HG03439 (cell line): ENCODE data around the gene CD1D.
"Not testable (repeated sequence)": the region's sequence is repeated elsewhere in the genome, so short reads cannot be mapped to it uniquely, and the experiment has no call there.

Source experiments
- ATAC-seq: cut with Tn5 transposase; IDR thresholded peaks from one replicate; pipeline ENCODE4 v1.9.1; 2021; ENCODE audit warnings: mild to moderate bottlenecking, moderate library complexity; ENCODE audit not compliant: unreplicated experiment

Gene CD1D

DNA sequence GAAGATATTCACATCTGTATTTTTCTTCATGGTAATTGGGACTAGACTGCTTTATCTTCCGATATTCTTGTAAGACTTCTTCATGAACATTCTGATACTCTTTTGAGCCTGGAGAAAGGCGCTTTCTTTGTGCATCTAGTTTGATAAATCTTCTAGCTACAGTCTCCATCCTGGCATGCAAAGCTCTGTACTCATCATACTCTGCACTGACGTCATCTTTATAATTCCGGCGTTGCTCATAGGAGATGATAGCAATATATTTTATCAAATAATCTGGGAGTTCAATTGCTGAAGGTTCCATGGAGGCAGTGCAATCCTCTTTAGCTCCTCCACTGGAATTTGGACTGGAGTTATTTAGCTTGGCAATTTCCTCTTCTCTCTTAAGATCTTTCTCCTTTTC, 4.8 kb upstream of the CD1D start:
- ATAC-seq, result not testable (repeated sequence)

DNA sequence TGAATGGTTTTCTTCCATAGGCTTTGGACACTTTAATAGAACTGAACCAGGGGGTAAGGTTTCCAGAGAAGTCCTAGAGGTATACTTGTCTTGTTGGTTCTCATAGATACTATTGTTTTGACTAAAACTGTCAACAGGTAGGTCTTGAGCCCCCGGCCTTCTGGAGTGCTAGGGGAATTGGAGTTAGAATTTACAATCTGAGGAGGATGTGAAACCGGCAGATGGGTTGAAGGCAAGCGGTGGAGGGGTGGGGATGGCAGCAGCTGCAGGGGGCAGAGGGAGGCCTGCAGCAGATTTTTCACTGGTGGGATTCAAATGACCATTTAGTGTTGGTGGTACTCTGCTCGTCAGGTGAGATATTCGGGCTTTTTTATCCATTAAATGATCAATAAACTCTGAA, 4.3 kb upstream of the CD1D start:
- ATAC-seq, result no peak

DNA sequence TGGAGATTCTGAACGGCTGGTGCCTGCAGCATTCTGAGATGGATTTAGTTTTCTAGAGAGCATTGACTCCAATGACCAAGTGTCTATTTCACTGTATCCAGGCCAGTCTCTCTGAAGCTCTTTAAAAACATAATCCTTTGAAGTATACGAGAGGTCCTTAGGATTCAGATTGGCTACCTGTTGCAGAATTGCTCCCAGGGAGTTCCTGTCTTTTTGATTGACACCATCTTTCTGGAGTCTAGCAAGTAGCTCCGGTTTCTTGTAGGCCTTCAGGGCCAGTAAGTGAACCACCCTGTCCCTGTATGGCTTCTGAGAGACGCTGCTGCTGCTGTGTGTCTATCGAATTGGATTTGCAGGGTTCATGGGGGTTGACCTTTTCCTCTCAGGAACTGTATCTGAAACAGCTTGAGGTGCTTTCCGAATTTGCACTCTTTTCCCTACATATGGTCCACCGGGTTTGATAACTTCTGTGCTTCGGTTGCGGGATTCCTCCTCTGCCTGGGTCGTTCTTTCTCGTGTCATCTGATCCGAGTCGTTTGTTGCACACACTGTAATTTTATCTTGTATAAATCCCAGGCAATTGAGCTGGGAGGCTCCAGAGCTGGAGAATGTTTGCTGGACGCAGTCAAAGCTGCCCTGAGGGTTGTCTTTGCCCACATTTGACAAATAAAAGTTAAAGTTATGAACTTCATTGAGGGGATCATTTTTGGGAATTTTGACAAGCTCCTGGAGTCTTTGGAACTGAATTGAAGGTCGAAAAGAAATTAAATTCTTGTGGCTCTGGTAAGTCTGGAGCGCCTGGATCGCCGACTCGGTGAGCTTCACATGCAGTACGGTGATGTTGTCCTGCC, 3.6 kb upstream of the CD1D start:
- ATAC-seq, result not testable (repeated sequence)

- ATAC-seq, result no peak
Measured at GRCh38 chr1:158177700-158178450, 2.8 kb upstream of the CD1D start.

DNA sequence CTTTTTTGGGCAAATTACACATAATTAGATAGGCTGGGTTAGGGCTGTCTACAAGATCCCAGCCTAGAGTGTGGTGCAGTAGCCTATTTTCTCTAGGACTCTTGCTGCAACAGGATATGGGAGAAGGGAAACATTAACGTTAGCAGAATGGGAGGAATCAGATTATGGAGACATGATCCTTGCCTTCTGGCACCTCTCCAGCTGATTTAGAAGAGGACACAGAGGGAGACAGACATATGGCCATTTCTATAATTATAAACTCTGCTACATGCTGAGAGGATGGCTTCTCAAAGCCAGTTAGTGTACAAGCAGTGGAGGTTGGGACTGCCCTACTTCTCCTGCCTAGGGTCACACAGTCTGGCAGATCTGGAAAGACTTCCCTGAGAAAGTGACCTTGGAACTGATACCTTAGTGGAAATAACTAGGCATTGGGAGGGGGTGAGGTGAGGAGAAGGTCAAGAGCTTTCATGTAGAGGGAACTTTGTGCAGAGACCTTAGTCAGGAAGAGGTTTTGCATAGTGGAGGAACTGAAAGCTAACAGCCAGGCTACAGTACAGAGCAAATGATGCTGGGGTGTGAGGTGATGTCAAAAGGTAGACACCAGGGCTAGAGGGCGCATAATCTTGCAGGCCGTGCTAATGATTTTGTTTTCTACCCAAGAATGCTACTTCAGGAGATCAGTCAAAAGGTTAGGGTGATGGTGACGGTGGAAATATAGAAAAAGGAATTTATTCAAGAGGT, 1.2 kb upstream of the CD1D start:
- peak; percentile 74 for ATAC-seq

DNA sequence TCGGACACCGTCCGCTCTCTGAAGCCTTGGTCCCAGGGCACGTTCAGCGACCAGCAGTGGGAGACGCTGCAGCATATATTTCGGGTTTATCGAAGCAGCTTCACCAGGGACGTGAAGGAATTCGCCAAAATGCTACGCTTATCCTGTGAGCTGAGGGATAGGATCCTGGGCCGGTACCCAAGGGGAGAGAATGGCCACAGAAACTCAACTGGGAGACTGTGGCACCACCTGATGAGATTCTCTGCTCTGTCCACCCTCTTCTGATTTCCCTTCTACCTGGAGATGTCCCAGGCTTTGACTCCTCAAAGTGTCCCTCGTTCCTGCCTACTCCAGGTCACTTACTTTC, 855 bp downstream of the CD1D start:
- ATAC-seq, result no peak

- ATAC-seq, result no peak
Measured at GRCh38 chr1:158185770-158186169, 5.1 kb downstream of the CD1D start.

- ATAC-seq, result no peak
Measured at GRCh38 chr1:158186180-158186579, 5.5 kb downstream of the CD1D start.

DNA sequence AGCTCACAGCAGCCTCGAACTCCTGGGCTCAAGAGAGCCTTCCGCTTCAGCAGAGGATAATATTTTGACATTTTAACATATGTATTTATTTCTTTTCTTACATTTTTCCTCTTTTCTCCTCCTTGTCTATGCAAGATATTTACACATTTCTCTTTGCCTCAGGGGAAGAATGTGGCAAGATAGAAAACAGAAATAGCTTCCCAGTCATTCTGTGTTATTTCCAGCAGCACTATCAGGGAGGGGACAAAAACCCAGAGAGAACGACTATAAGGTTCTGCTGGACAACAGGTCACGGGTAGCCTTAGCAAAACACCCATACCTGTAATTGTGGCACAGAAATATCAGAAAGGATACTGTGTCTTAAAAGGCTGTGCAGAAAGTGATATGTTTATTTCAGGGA, 7.9 kb downstream of the CD1D start:
- ATAC-seq, result no peak

DNA sequence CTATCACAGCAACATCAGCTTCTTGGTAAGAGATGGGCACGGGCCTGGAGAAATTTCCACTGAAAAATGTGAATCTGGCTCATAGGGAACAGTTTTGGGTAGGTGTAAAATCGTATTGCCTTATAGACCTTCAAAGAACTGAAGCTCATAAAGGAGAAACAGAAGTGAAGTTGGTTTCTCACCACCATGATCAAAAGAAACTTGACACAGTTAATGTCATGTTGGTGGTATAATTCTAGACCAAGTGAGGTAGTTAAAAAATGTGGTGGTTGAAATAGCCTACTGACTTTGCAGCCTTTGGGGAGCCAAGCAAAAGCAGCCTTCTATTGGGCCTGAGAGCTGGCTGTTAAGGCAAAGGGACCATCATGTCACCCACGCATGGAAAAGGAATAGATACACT, 8.9 kb downstream of the CD1D start:
- no peak for ATAC-seq

DNA sequence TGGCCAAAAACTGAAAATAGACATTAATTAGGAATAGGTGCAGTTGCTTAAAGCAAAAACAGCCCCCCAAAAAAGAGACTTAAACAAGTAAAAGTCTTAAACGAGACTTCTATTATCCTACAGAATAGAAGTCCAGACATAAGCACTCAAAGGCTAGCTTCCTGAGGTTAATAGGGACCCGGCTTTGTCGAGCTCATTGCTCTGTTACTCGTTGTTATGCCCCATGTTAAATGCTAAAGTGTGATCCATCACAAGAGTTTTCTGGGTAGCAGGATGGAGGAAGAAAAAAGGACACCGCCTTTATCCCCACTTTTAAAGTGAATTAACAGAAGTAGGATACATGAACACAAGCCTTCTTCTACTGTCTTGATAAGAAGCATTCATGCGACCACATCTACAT, 10.6 kb downstream of the CD1D start:
- ATAC-seq, result no peak

DNA sequence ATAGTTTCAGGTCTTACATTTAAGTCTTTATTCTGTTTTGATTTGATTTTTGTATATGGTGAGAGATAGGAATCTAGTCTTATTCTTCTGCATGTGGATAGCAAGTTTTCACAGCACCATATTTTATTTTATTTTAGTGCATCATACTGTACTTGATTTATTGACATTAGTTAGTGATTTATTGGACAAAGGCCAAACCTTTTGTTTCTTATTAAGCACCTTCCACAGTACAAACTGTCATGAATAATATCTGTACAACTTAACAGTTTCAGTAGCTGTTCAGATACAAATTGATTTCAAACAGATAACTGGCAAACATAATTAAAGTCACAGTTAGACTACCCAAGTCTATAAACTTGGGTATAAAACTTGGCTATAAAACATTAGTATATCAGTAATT, 15.8 kb downstream of the CD1D start:
- ATAC-seq, result no peak

- ATAC-seq, result no peak
Measured at GRCh38 chr1:158199849-158200248, 19.2 kb downstream of the CD1D start.

DNA sequence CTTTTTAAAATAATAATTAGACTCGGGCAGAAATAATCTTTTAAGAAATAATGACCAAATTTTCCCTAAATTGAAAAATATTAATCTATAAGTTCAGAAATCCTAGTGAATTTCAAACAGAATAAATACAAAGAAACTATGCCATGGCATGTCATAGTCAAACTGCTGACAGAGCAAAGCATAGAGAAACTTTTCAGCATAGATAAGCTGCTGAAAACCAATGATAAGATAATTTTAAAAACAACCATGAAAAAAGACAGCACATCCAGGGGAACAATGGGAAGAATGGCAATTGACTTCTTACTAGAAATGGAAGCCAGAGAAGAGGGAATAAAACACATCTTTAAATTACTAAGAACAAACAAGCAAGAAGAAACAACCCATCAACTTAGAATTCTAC, 19.8 kb downstream of the CD1D start:
- ATAC-seq, result no peak

GRCh38 chr1:158203693-158204457, 23.2 kb downstream of the CD1D start:
- ATAC-seq, result no peak

- no peak for ATAC-seq
Measured at GRCh38 chr1:158204458-158204827, 23.7 kb downstream of the CD1D start.

DNA sequence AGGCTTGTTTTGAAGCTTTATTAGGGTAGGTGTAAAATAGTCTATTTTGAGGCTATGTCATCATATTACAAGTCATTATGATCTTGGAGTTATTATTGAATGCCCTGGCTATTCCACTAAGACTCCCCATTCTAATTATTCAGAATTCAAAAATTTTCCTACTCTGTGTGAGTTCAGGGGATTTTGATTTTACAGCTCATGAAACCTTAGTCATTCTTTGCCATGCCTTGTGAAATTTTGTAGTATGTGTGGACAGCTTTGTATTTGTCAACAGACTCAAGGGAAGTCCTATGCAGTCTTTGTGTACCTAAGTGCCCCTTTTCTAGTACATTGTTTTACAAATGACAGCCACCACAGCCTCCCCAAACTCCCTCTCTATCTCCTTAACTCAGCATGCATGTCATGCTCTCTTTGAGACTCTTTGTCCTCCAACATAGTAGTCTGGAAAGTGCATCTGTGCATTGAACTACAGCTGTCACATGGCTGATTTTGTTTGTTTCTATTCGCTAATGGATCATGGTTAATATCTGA, 28.0 kb downstream of the CD1D start:
- ATAC-seq, result no peak

DNA sequence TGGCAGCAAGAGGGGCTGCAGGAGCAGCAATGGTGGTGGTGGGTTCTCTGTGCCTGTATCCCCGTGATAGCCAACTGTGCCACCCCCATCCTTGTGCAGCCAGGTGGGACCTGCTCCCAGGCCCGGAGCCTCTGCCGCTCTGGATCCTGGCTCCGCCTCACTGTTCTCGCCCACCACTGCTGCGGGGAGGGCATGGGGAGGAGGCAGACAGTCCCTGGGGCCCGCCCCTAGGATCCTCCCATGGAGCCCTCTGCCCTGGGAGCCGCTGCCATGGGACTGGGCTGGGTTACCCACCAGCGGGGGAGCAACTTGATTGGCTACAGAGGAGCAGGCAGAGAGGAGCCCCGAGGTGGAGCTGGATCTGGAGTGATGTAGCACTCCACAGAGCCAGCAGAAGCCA, 31.6 kb downstream of the CD1D start:
- ATAC-seq, result no peak

DNA sequence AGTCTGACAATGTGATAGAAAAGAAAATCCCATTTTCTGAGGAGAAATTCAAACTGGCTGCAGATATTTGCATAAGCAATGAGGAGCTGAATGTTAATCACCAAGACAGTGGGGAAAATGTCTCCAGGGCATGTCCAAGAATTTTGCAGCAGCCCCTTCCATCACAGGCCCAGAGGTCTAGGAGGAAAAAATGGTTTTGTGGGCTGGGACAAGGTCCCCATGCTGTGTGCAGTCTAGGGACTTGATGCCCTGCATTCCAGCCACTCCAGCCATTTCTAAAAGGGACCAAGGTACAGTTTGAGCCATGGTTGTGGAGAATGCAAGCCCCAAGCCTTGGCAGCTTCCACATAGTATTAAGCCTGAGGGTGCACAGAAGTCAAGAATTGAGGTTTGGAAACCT, 42.8 kb downstream of the CD1D start:
- ATAC-seq, result not testable (repeated sequence)

- no peak for ATAC-seq
Measured at GRCh38 chr1:158227904-158228623, 47.4 kb downstream of the CD1D start.
